Karpas-422 (cell line): ENCODE results near the gene SKI. TPM values are rescaled to one million over a fixed set of nuclear protein-coding genes. Genes with fewer than 3 reads are reported as not detected.
A peak's percentile ranks its signal among the peaks of the same experiment; 100 is the strongest.

ENCODE experiments used
- DNase-seq: peaks from one replicate; pipeline ENCODE4 v3.0.0-alpha.2; 2015
- H2AFZ ChIP-seq: fragments of 200-600 bp; sonication (generic); 2 replicates; pipeline ENCODE4 v1.6.1; 2014; ENCODE audit warnings: antibody characterized with exemption, low read length, mixed read lengths
- H3K27ac ChIP-seq: fragments of 200-600 bp; sonication (generic); 2 replicates; pipeline ENCODE4 v1.5.1; 2014; ENCODE audit warnings: mild to moderate bottlenecking, low read length, moderate library complexity
- H3K27me3 ChIP-seq: fragments of 200-600 bp; sonication (generic); 2 replicates; pipeline ENCODE4 v1.6.1; 2014; ENCODE audit warnings: low read length, mixed read lengths
- H3K36me3 ChIP-seq: fragments of 200-600 bp; sonication (generic); 2 replicates; pipeline ENCODE4 v1.6.1; 2014; ENCODE audit warnings: low read length, mixed read lengths; ENCODE audit not compliant: insufficient read depth
- H3K4me1 ChIP-seq: fragments of 200-600 bp; sonication (generic); 2 replicates; pipeline ENCODE4 v1.6.1; 2014; ENCODE audit warnings: mild to moderate bottlenecking, low read length, mixed read lengths
- H3K4me2 ChIP-seq: fragments of 200-600 bp; sonication (generic); 2 replicates; pipeline ENCODE4 v1.6.1; 2014; ENCODE audit warnings: low read length, low read depth, mild to moderate bottlenecking; ENCODE audit not compliant: poor library complexity, severe bottlenecking
- H3K4me3 ChIP-seq: fragments of 200-600 bp; sonication (generic); 2 replicates; pipeline ENCODE4 v1.5.1; 2014; ENCODE audit warnings: mild to moderate bottlenecking, antibody characterized with exemption, low read length, mixed read lengths
- H3K79me2 ChIP-seq: fragments of 200-600 bp; sonication (generic); 2 replicates; pipeline ENCODE4 v1.6.1; 2014; ENCODE audit warnings: mild to moderate bottlenecking, low read length, mixed read lengths
- H3K9ac ChIP-seq: fragments of 200-600 bp; sonication (generic); 2 replicates; pipeline ENCODE4 v1.6.0; 2014; ENCODE audit warnings: low read length
- H3K9me2 ChIP-seq: fragments of 200-600 bp; sonication (generic), shearing (Covaris generic); replicated peaks from 2 replicates; pipeline ENCODE4 v1.6.0; 2014; ENCODE audit warnings: mild to moderate bottlenecking, low read length, moderate library complexity; ENCODE audit not compliant: insufficient read depth
- H3K9me3 ChIP-seq: fragments of 300-700, 200-600 bp; sonication (generic); 2 replicates; pipeline ENCODE4 v1.6.1; 2014; ENCODE audit warnings: low read length, mixed read lengths
- H4K20me1 ChIP-seq: fragments of 200-600 bp; sonication (generic); 2 replicates; pipeline ENCODE4 v1.6.1; 2014; ENCODE audit warnings: mild to moderate bottlenecking, antibody characterized with exemption, low read length, low read depth; ENCODE audit not compliant: insufficient read depth
- total RNA-seq: library from RNA; depleted of rRNA; stranded (reverse); fragments of >200 nt; shearing (Covaris generic); gene quantifications from 2 replicates; pipeline ENCODE4 v1.2.3, GENCODE V29; 2014; ENCODE audit warnings: low replicate concordance

The SKI gene
- total RNA-seq, 1 experiment from 2014 or later = 1.7 TPM

DNA sequence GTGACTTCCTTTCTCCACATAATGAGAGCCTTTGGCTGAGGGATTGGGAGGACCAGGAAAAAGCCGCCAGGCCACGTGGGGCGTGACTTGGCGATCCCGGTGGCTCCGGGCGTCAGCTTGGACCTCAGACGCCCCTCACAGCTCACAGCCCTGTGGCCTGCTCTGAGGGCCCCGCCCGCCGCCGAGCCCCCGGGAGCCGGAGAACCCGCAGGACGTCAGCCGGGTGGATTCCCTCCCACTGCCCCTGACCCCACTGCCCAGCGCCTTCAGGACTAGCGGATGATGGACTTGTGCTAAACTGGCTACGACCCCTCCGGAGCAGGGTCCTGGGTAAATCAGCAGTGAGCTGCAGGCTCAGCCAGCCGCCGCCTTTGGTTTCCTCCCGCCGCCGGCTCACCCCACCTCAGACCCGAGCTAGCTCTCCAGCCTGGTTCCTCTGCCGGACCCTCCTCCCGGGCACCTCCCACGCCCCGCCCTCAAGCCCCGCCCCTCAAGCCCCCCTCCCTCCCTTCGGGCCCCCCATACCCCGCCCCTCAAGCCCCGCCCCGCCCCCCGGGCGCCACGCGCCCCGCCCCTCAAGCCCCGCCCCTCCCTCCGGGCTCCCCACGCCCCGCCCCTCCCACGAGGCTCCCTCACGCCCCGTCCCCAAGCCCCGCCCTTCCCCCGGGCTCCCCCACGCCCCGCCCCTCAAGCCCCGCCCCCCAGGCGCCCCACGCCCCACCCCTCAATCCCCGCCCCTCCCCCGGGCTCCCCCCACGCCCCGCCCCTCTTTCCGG, 23.5 kb upstream of the SKI start:
- H3K36me3 ChIP-seq = no peaks in the 10 kb centered on the region
- no peaks in the 10 kb centered on the region for H3K27me3 ChIP-seq
- H3K27ac ChIP-seq = no peak overlapping the region
- H3K4me1 ChIP-seq = no peaks in the 10 kb centered on the region; the same call in 1 of the 2 replicates
- peaks cover 4% of the 10 kb centered on the region; the same call in 1 of the 2 replicates for H4K20me1 ChIP-seq
- no peaks in the 10 kb centered on the region for H3K9me2 ChIP-seq
- no peak overlapping the region for H2AFZ ChIP-seq
- DNase-seq = no peak
- H3K79me2 ChIP-seq = no peaks in the 10 kb centered on the region
- H3K9ac ChIP-seq = no peak overlapping the region
- H3K4me3 ChIP-seq = no peak overlapping the region
- H3K9me3 ChIP-seq = no peaks in the 10 kb centered on the region
- no peak overlapping the region for H3K4me2 ChIP-seq

GRCh38 chr1:2205191-2205952, 22.7 kb upstream of the SKI start:
- no peak overlapping the region for H2AFZ ChIP-seq
- no peaks in the 10 kb centered on the region for H3K9me3 ChIP-seq
- no peaks in the 10 kb centered on the region for H3K27me3 ChIP-seq
- no peak overlapping the region for H3K4me3 ChIP-seq
- H3K9ac ChIP-seq = no peak overlapping the region
- peaks cover 4% of the 10 kb centered on the region; the same call in 1 of the 2 replicates for H4K20me1 ChIP-seq
- no peaks in the 10 kb centered on the region for H3K9me2 ChIP-seq
- H3K79me2 ChIP-seq = no peaks in the 10 kb centered on the region
- H3K4me2 ChIP-seq = no peak overlapping the region
- DNase-seq = peak; percentile 95
- no peaks in the 10 kb centered on the region for H3K36me3 ChIP-seq
- no peak overlapping the region for H3K27ac ChIP-seq
- H3K4me1 ChIP-seq = no peaks in the 10 kb centered on the region; the same call in 1 of the 2 replicates

DNA sequence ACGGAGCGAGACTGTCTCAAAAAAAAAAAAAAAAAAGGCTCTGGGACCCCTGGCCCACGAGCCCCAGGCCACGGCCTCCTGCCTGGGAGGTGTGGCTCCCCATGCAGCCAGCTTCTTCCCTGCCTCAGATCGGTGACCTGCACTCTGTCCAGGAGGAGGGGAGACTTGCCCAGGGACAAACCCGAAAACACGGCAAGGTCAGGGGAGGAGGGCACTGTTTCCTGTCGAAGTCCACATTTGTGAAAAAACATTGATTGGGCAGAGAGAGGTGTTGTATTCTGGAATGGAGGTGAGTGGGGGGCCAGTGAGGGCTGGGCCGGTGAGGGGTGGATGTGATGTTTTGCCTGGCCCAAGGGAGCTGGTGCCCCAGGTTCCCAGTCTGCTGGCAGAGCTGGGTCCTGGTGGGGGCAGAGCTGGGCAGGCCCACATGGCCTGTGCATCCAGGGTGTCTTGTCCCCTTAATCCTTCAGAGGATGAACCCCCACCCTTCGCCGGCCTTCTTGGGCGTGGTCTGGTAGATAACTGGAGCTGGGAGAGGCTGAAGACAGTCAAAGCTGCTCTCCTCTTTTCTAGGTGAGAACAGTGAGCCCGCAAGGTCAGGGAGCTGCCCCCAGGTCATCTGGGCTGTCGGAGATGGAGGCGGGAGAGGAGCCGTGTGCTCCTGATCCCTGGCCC, 21.2 kb upstream of the SKI start:
- Histone ChIP-seq H3K27ac (no peak overlapping the region), H3K9ac (no peak overlapping the region), H3K4me3 (no peak overlapping the region), H3K4me1 (no peaks in the 10 kb centered on the region; the same call in 1 of the 2 replicates), H3K27me3 (no peaks in the 10 kb centered on the region), H2AFZ (no peak overlapping the region), H3K36me3 (no peaks in the 10 kb centered on the region), H4K20me1 (peaks cover 4% of the 10 kb centered on the region; the same call in 1 of the 2 replicates), H3K4me2 (no peak overlapping the region), H3K9me2 (no peaks in the 10 kb centered on the region), H3K79me2 (no peaks in the 10 kb centered on the region), H3K9me3 (no peaks in the 10 kb centered on the region)
- no peak for DNase-seq

GRCh38 chr1:2208309-2209239, 19.5 kb upstream of the SKI start:
- no peak overlapping the region for H3K4me3 ChIP-seq
- peaks cover 4% of the 10 kb centered on the region; the same call in 1 of the 2 replicates for H4K20me1 ChIP-seq
- no peaks in the 10 kb centered on the region for H3K9me2 ChIP-seq
- no peaks in the 10 kb centered on the region for H3K36me3 ChIP-seq
- H3K9me3 ChIP-seq = no peaks in the 10 kb centered on the region
- H3K4me2 ChIP-seq = no peak overlapping the region
- no peaks in the 10 kb centered on the region; the same call in 1 of the 2 replicates for H3K4me1 ChIP-seq
- no peak overlapping the region for H3K27ac ChIP-seq
- no peak overlapping the region for H3K9ac ChIP-seq
- no peak overlapping the region for H2AFZ ChIP-seq
- H3K79me2 ChIP-seq = no peaks in the 10 kb centered on the region
- DNase-seq = no peak
- H3K27me3 ChIP-seq = no peaks in the 10 kb centered on the region

DNA sequence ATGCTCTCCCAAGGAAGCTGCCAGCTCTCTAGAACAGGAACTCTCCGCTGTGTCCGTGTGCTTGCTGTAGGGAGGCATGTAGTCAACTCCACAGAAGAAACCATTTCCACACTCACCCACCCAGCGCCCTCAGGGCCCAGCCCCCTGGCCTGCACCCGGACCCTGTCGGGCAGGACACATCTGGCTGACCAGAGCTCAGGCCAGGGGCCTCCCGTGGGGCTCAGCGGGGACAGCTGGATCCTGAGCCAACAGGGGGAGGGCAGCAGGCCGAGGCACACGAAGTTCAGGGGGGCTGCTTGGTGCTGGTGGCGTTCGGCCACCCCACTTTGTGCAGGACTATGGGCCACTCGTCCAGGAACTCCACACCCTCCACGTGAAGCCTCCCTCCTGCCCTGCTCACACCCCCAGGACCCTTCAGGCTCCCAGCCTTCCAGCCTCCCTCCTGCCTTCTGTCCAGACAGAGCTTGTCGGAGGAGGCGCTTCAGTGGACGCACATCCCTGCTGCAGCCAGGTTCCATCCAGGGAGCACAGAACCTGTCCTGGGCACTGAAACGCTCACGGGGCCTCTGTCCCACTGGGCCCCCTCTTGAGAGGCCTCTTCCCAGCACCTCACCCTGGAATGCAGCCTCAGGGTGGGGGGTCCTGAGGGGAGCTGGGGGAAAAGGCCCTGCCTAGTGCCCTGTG, 18.6 kb upstream of the SKI start:
- no peak overlapping the region for H3K4me3 ChIP-seq
- H3K27ac ChIP-seq = no peak overlapping the region
- H3K27me3 ChIP-seq = no peaks in the 10 kb centered on the region
- H3K9me2 ChIP-seq = no peaks in the 10 kb centered on the region
- no peak overlapping the region for H3K4me2 ChIP-seq
- no peak overlapping the region for H2AFZ ChIP-seq
- no peak overlapping the region for H3K9ac ChIP-seq
- H4K20me1 ChIP-seq = peaks cover 4% of the 10 kb centered on the region; the same call in 1 of the 2 replicates
- H3K79me2 ChIP-seq = no peaks in the 10 kb centered on the region
- no peak for DNase-seq
- H3K4me1 ChIP-seq = no peaks in the 10 kb centered on the region
- H3K36me3 ChIP-seq = no peaks in the 10 kb centered on the region
- no peaks in the 10 kb centered on the region for H3K9me3 ChIP-seq

GRCh38 chr1:2210084-2210653, 17.9 kb upstream of the SKI start:
- no peaks in the 10 kb centered on the region for H3K27me3 ChIP-seq

DNA sequence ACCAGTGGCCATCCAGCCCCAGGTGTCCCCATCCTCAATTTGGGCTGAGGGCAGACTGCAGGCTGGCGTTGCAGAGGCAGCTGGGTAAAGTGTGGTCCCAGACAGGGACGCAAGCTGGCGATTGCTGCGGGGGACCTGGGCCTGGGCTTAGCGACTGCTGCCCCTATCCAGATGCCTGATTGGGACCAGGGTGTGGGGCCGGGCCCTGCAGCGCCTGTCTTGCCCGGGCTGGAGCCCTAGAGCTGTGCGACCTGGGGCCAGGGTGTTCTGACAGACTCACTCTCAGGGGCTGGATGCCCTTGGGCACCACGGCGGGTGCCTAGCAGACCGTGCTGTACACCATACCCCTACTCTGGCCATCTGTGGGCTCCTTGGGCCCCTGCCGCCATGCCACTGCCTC, 17.3 kb upstream of the SKI start:
- Histone ChIP-seq H2AFZ (no peak overlapping the region), H3K4me3 (no peak overlapping the region), H3K4me2 (no peak overlapping the region), H3K9me2 (no peaks in the 10 kb centered on the region), H3K36me3 (no peaks in the 10 kb centered on the region), H3K4me1 (no peaks in the 10 kb centered on the region), H3K27me3 (no peaks in the 10 kb centered on the region), H3K27ac (no peak overlapping the region), H3K9me3 (no peaks in the 10 kb centered on the region), H3K79me2 (no peaks in the 10 kb centered on the region), H3K9ac (no peak overlapping the region), H4K20me1 (0 out of 2 replicates have a peak, but pooled peaks cover 1% of the 10 kb centered on the region)
- no peak for DNase-seq

More at GRCh38 chr1:2210084-2210653, 17.9 kb upstream of the SKI start:
- DNase-seq = no peak
- Histone ChIP-seq H3K27ac (no peak overlapping the region), H3K4me3 (no peak overlapping the region), H3K9me3 (no peaks in the 10 kb centered on the region), H3K36me3 (no peaks in the 10 kb centered on the region), H3K9me2 (no peaks in the 10 kb centered on the region), H2AFZ (no peak overlapping the region), H3K79me2 (no peaks in the 10 kb centered on the region), H3K9ac (no peak overlapping the region), H3K4me2 (no peak overlapping the region), H3K4me1 (no peaks in the 10 kb centered on the region), H4K20me1 (peaks cover 4% of the 10 kb centered on the region; the same call in 1 of the 2 replicates)
